HepG2 (cell line): ENCODE results near the gene THRSP. TPM values are rescaled to one million over a fixed set of nuclear protein-coding genes. Genes with fewer than 3 reads are reported as not detected.
"Not testable (repeated sequence)": the region's sequence is repeated elsewhere in the genome, so short reads cannot be mapped to it uniquely, and the experiment has no call there.

Source experiments
- ATAC-seq: fragments of 200-7000 bp; cut with Tn5 transposase; 3 replicates; pipeline ENCODE4 v1.9.1; 2020; ENCODE audit warnings: mild to moderate bottlenecking, moderate library complexity
- BruUV-seq: library from RNA; stranded (reverse); fragments of 400-500 nt; replicated peaks from 2 replicates; lab custom pipeline; 2021; lab: Mats Ljungman, UMichigan
- CTCF ChIA-PET: fragments of 300-600 bp; formaldehyde crosslinking; extraction: SDS; loops from one replicate; lab custom pipeline; 2021; ENCODE audit warnings: low total read pairs, inconsistent platforms, low intra/inter-chr PET ratio; lab: Yijun Ruan, JAX
- POLR2A ChIA-PET: fragments of 350-600 bp; sonication (Branson Sonifier 250); formaldehyde crosslinking; loops from one replicate; lab custom pipeline; 2020; ENCODE audit warnings: antibody characterized with exemption, inconsistent platforms; lab: Yijun Ruan, JAX
- DNase-seq: peaks from one replicate; pipeline ENCODE4 v3.0.0-alpha.2; 2015; ENCODE audit warnings: low spot score
- FAIRE-seq: peaks from 3 replicates; lab custom pipeline; 2011; peaks lifted over from hg19 to GRCh38; lab: Jason Lieb, UNC
- H2AFZ ChIP-seq: one replicate; pipeline ENCODE4 v1.6.1; 2011; ENCODE audit warnings: low read length, inconsistent platforms
- H3K27ac ChIP-seq: fragments of 300-600 bp; 3 replicates; pipeline ENCODE4 v1.8.0; 2011; ENCODE audit warnings: mixed run types, mild to moderate bottlenecking, mixed read lengths, low read length, inconsistent platforms; ENCODE audit not compliant: insufficient read depth; ENCODE audit errors: extremely low read length
- H3K27me3 ChIP-seq, 2 experiments: fragments of 200-600 bp in 1 of 2; 2 replicates in 1 of 2; 3 replicates in 1 of 2; pipeline versions ENCODE4 v1.6.0 to v1.8.0; 2011; ENCODE audit warnings: low read length in 2 of 2, mild to moderate bottlenecking in 2 of 2, moderate library complexity in 2 of 2, inconsistent platforms in 1 of 2; ENCODE audit not compliant: insufficient read depth in 2 of 2, control insufficient read depth in 1 of 2
- H3K36me3 ChIP-seq, 2 experiments: fragments of 200-600 bp in 1 of 2; replicated peaks in 1 of 2; 2 replicates in 1 of 2; 3 replicates in 1 of 2; pipeline versions ENCODE4 v1.5.1 to v1.8.0; 2011; ENCODE audit warnings: low read length in 2 of 2, inconsistent platforms in 1 of 2; ENCODE audit not compliant: insufficient read depth in 2 of 2, control insufficient read depth in 1 of 2
- H3K4me1 ChIP-seq: 2 replicates; pipeline ENCODE4 v1.5.1; 2012; ENCODE audit warnings: low read length, inconsistent platforms; ENCODE audit not compliant: insufficient read depth
- H3K4me2 ChIP-seq: 2 replicates; pipeline ENCODE4 v1.6.0; 2011; ENCODE audit warnings: low read depth, low read length, inconsistent platforms
- H3K4me3 ChIP-seq, 3 experiments: fragments of 200-600 bp in 1 of 3; sonication (generic), shearing (Covaris generic) in 1 of 3; replicated peaks in 1 of 3; 2 replicates each; pipeline ENCODE4 v1.5.1; 2011 to 2016; ENCODE audit warnings: low read length in 3 of 3, inconsistent platforms in 2 of 3, low read depth in 2 of 3, mild to moderate bottlenecking in 2 of 3, control low read depth in 1 of 3, mixed read lengths in 1 of 3; ENCODE audit not compliant: insufficient read depth in 1 of 3
- H3K79me2 ChIP-seq: one replicate; pipeline ENCODE4 v1.6.1; 2011; ENCODE audit warnings: low read length, inconsistent platforms; ENCODE audit not compliant: insufficient read depth
- H3K9ac ChIP-seq: 2 replicates; pipeline ENCODE4 v1.6.0; 2011; ENCODE audit warnings: mild to moderate bottlenecking, low read depth, low read length, inconsistent platforms; ENCODE audit not compliant: insufficient read depth
- H3K9me3 ChIP-seq: 2 replicates; pipeline ENCODE4 v1.5.1; 2012; ENCODE audit warnings: mild to moderate bottlenecking, low read length
- H4K20me1 ChIP-seq: 2 replicates; pipeline ENCODE4 v1.6.0; 2011; ENCODE audit warnings: inconsistent platforms, mild to moderate bottlenecking, low read length, moderate library complexity; ENCODE audit not compliant: insufficient read depth
- AGO2 ChIP-seq: fragments of 200-400 bp; formaldehyde crosslinking; optimal IDR thresholded peaks from 2 replicates; pipeline ENCODE3; 2017; ENCODE audit warnings: mild to moderate bottlenecking, low read depth, low read length, moderate library complexity
- EEA1 ChIP-seq: sonication (generic); formaldehyde crosslinking; IDR thresholded peaks from 2 replicates; pipeline ENCODE4 v1.5.1; 2020; ENCODE audit warnings: mild to moderate bottlenecking, missing genetic modification reagents, borderline replicate concordance
- HNF4A ChIP-seq: sonication (generic); formaldehyde crosslinking; IDR thresholded peaks from 2 replicates; pipeline ENCODE4 v1.4.0; 2020; ENCODE audit warnings: missing genetic modification reagents
- MAZ ChIP-seq, 2 experiments: sonication (generic) in 1 of 2; formaldehyde crosslinking in 1 of 2; IDR thresholded peaks; 2 replicates each; pipeline versions ENCODE4 v1.5.0 to v1.6.1; 2012 to 2020; ENCODE audit warnings: low read depth in 2 of 2, mild to moderate bottlenecking in 2 of 2, borderline replicate concordance in 1 of 2, improper control_type of control experiment in 1 of 2, low read length in 1 of 2, missing genetic modification reagents in 1 of 2, moderate library complexity in 1 of 2
- SKI ChIP-seq: fragments of 450-650 bp; IDR thresholded peaks from one replicate; pipeline ENCODE4 v1.6.1; 2018; ENCODE audit warnings: mild to moderate bottlenecking; ENCODE audit not compliant: partially characterized antibody
- TEAD3 ChIP-seq: optimal IDR thresholded peaks from 2 replicates; pipeline ENCODE3; 2016; ENCODE audit warnings: borderline replicate concordance
- ZEB1 ChIP-seq: IDR thresholded peaks from 2 replicates; pipeline ENCODE4 v1.6.1; 2012; ENCODE audit warnings: mild to moderate bottlenecking, low read depth, inconsistent platforms; ENCODE audit not compliant: insufficient replicate concordance
- ZNF672 ChIP-seq: sonication (generic); formaldehyde crosslinking; IDR thresholded peaks from 2 replicates; pipeline ENCODE4 v1.8.1; 2022; ENCODE audit warnings: missing genetic modification reagents
- WGBS: methylation state at CpG from one replicate; pipeline ENCODE4 v1.1.6; 2017; ENCODE audit warnings: low lambda C conversion rate; 5-methylcytosine and 5-hydroxymethylcytosine counted together
- in situ Hi-C: cut with HindIII; loops from 2 replicates; pipeline ENCODE4 v1.10.0; 2017; ENCODE audit warnings: low pct_unique_long_range_greater_than_20kb; ENCODE audit not compliant: extremely low pct_ligation_motif_present
- intact Hi-C: fragments of 100-400 bp; cut with micrococcal nuclease; formaldehyde crosslinking; loops from one replicate; pipeline ENCODE4 v1.10.0; 2022; ENCODE audit not compliant: unreplicated experiment
- polyA plus RNA-seq, 8 experiments: library from polyadenylated mRNA; depleted of rRNA in 3 of 8; stranded (reverse) in 7 of 8; unstranded in 1 of 8; fragments of >200 nt; fragmentation: Illumina TruSeq in 4 of 8; extraction: Trizol in 4 of 8; gene quantifications; 2 replicates each; pipeline versions ENCODE4 v1.2.1 to v1.2.3, GENCODE V29; 2011 to 2016; ENCODE audit warnings: low read depth in 4 of 8, missing spikeins in 1 of 8, mixed read lengths in 1 of 8; ENCODE audit not compliant: insufficient read depth in 1 of 8
- total RNA-seq, 5 experiments: library from RNA; depleted of rRNA; stranded (reverse); fragments of >200 nt; fragmentation: Illumina TruSeq; extraction: Trizol; gene quantifications; 2 replicates each; pipeline ENCODE4 v1.2.3, GENCODE V29; 2016; ENCODE audit warnings: low read depth in 1 of 5
- TF ChIP-seq, protein P1 (sequence below): sonication (generic); formaldehyde crosslinking; IDR thresholded peaks from 2 replicates; pipeline ENCODE4 v1.4.0; 2020; ENCODE audit warnings: missing genetic modification reagents
- TF ChIP-seq, protein P2 (sequence below): IDR thresholded peaks from 2 replicates; pipeline ENCODE4 v1.6.1; 2012; ENCODE audit warnings: low read depth, low read length, improper control_type of control experiment
- TF ChIP-seq, protein P3 (sequence below): sonication (generic); formaldehyde crosslinking; IDR thresholded peaks from 2 replicates; pipeline ENCODE4 v1.5.0; 2020; ENCODE audit warnings: mild to moderate bottlenecking, low read depth, missing genetic modification reagents, borderline replicate concordance

The THRSP gene
- total and polyA plus RNA-seq, 2 of the 13 experiments (the other 11 are each of a cell fraction or from before 2014, with no cell fraction given), result 0.13 to 0.58 TPM

DNA sequence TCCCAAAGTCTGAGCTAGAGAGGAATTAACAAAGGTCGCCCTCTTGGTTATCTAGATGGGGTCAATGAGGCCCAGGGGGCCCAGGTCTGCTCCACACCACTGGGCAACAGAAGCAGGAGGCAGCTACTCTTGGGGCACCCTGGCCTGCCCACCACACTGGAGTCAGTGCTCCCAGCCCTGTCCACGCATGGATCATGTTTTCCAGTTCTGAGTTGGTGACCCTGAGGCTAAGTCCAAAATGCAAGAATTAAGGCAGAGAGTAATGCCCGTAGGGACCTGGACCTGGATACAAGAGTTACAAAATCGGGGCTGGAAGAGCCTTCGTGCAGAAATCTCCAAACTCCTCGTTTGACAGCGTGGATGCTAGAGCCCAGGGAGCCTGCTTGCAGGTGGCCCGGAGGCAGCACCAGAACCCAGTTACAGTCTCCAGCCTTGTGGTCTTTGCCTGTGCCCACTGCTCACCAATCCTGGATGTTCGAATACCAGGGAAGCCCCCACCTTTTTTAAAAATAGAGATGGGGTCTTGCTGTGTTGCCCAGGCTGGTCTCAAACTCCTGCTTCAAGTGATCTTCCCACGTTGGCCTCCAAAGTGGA, 6.1 kb upstream of the THRSP start (continued):
- TF ChIP-seq, protein P1, sequence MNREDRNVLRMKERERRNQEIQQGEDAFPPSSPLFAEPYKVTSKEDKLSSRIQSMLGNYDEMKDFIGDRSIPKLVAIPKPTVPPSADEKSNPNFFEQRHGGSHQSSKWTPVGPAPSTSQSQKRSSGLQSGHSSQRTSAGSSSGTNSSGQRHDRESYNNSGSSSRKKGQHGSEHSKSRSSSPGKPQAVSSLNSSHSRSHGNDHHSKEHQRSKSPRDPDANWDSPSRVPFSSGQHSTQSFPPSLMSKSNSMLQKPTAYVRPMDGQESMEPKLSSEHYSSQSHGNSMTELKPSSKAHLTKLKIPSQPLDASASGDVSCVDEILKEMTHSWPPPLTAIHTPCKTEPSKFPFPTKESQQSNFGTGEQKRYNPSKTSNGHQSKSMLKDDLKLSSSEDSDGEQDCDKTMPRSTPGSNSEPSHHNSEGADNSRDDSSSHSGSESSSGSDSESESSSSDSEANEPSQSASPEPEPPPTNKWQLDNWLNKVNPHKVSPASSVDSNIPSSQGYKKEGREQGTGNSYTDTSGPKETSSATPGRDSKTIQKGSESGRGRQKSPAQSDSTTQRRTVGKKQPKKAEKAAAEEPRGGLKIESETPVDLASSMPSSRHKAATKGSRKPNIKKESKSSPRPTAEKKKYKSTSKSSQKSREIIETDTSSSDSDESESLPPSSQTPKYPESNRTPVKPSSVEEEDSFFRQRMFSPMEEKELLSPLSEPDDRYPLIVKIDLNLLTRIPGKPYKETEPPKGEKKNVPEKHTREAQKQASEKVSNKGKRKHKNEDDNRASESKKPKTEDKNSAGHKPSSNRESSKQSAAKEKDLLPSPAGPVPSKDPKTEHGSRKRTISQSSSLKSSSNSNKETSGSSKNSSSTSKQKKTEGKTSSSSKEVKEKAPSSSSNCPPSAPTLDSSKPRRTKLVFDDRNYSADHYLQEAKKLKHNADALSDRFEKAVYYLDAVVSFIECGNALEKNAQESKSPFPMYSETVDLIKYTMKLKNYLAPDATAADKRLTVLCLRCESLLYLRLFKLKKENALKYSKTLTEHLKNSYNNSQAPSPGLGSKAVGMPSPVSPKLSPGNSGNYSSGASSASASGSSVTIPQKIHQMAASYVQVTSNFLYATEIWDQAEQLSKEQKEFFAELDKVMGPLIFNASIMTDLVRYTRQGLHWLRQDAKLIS, result no peak
- TF ChIP-seq AGO2 (no peak), MAZ (IDR thresholded peaks at IDR 0.05; ENCODE audit: borderline replicate concordance, low read depth, low read length) (no peak), MAZ (CRISPR knock-in tag; IDR thresholded peaks at IDR 0.05; ENCODE audit: low read depth) (no peak), SKI (no peak), HNF4A (CRISPR knock-in tag) (peak; percentile 40), ZEB1 (no peak), TEAD3 (CRISPR knock-in tag) (no peak), EEA1 (no peak), ZNF672 (CRISPR knock-in tag) (no peak)
- TF ChIP-seq, protein P2, sequence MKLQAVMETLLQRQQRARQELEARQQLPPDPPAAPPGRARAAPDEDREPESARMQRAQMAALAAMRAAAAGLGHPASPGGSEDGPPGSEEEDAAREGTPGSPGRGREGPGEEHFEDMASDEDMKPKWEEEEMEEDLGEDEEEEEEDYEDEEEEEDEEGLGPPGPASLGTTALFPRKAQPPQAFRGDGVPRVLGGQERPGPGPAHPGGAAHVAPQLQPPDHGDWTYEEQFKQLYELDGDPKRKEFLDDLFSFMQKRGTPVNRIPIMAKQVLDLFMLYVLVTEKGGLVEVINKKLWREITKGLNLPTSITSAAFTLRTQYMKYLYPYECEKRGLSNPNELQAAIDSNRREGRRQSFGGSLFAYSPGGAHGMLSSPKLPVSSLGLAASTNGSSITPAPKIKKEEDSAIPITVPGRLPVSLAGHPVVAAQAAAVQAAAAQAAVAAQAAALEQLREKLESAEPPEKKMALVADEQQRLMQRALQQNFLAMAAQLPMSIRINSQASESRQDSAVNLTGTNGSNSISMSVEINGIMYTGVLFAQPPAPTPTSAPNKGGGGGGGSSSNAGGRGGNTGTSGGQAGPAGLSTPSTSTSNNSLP, result no peak
- TF ChIP-seq, protein P3, sequence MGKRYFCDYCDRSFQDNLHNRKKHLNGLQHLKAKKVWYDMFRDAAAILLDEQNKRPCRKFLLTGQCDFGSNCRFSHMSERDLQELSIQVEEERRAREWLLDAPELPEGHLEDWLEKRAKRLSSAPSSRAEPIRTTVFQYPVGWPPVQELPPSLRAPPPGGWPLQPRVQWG (CRISPR knock-in tag), result no peak
- TF ChIP-seq, all 625 proteins: peak for 8

DNA sequence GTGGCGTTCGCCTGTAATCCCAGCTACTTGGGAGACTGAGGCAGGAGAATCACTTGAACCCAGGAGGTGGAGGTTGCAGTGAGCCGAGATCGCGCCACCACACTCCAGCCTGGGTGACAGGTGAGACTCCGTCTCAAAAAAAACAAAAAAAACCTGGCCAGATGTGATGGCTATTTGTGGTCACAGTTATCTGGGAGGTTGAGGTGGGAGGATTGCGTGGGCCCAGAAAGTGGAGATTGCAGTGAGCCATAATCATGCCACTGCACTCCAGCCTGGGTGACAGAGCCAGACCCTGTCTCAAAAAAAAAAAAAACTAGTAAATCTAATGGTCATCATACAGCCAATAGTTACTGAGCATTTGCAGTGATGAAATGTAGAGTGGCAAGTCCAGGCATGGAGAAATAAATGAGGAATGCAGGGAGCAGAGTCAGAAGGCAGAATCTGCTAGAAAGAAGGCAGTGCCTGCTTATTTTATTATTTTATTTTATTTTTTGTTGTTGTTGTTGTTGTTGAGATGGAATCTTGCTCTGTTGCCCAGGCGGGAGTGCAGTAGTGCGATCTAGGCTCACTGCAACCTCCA, 3.8 kb upstream of the THRSP start:
- H4K20me1 ChIP-seq, CTCF ChIA-PET, BruUV-seq, H3K36me3 ChIP-seq, H3K9me3 ChIP-seq, FAIRE-seq, intact Hi-C loops, H3K27ac ChIP-seq, DNase-seq, in situ Hi-C loops, H2AFZ ChIP-seq, ATAC-seq, H3K4me2 ChIP-seq, H3K79me2 ChIP-seq, H3K4me3 ChIP-seq, H3K27me3 ChIP-seq, H3K9ac ChIP-seq: not testable (repeated sequence)
- peaks cover 64% of the 10 kb centered on the region for H3K4me1 ChIP-seq
- POLR2A ChIA-PET, result interaction anchor here (2.3 kb wide), 1 partner anchor 9 kb away, joined by 23 read pairs; no protein-coding TSS in a partner anchor
- 97% methylated on average over 9 of the region's 9 CpGs for WGBS
